Glutamatergic neuron (in vitro differentiated cells): Measurements from ENCODE around the gene MRPL36. TPM values are rescaled to one million over a fixed set of nuclear protein-coding genes. Genes with fewer than 3 reads are reported as not detected.

Source experiments
- DNase-seq: peaks from one replicate; pipeline ENCODE4 v3.0.0; 2022
- H3K27ac Mint-ChIP-seq: one replicate; pipeline ENCODE4 v1.8.0; 2020; ENCODE audit warnings: mild to moderate bottlenecking, mixed read lengths, inconsistent platforms; ENCODE audit not compliant: unreplicated experiment
- H3K27me3 Mint-ChIP-seq: one replicate; pipeline ENCODE4 v1.8.0; 2020; ENCODE audit warnings: mild to moderate bottlenecking, moderate library complexity, mixed read lengths, inconsistent platforms; ENCODE audit not compliant: unreplicated experiment
- H3K36me3 Mint-ChIP-seq: one replicate; pipeline ENCODE4 v1.8.0; 2020; ENCODE audit warnings: mild to moderate bottlenecking, mixed read lengths, inconsistent platforms; ENCODE audit not compliant: unreplicated experiment
- H3K4me1 Mint-ChIP-seq: one replicate; pipeline ENCODE4 v1.8.0; 2020; ENCODE audit warnings: mild to moderate bottlenecking, low read depth, mixed read lengths, inconsistent platforms; ENCODE audit not compliant: unreplicated experiment
- H3K4me3 Mint-ChIP-seq: one replicate; pipeline ENCODE4 v1.8.0; 2020; ENCODE audit warnings: mild to moderate bottlenecking, mixed read lengths, inconsistent platforms; ENCODE audit not compliant: unreplicated experiment
- H3K9me3 Mint-ChIP-seq: one replicate; pipeline ENCODE4 v1.8.0; 2020; ENCODE audit warnings: mild to moderate bottlenecking, moderate library complexity, mixed read lengths, inconsistent platforms; ENCODE audit not compliant: unreplicated experiment
- CTCF ChIP-seq: fragments of 200-600 bp; sonication (generic); IDR thresholded peaks from one replicate; pipeline ENCODE4 v1.5.0; 2021; ENCODE audit not compliant: partially characterized antibody, unreplicated experiment
- total RNA-seq: library from RNA; stranded (reverse); fragmentation: NEBNext Ultra II Directional; extraction: Animal tissue kit (Norgen Biotek cat#: 25700); gene quantifications from one replicate; pipeline ENCODE4 v1.2.1, GENCODE V29; 2021; ENCODE audit not compliant: unreplicated experiment

Gene MRPL36
- total RNA-seq, 1 donor from 2014 or later = 40.0 TPM

GRCh38 chr5:1804001-1804690 is 4.5 kb upstream of the MRPL36 start:
- no peak for TF ChIP-seq CTCF
- no peak overlapping the region for H3K27ac Mint-ChIP-seq
- H3K4me3 Mint-ChIP-seq = no peak overlapping the region
- no peaks in the 10 kb centered on the region for H3K36me3 Mint-ChIP-seq
- DNase-seq = no peak
- H3K4me1 Mint-ChIP-seq = peaks cover 2% of the 10 kb centered on the region
- peaks cover 10% of the 10 kb centered on the region for H3K9me3 Mint-ChIP-seq
- peaks cover 7% of the 10 kb centered on the region for H3K27me3 Mint-ChIP-seq

- no peak for DNase-seq
- H3K27ac Mint-ChIP-seq = peak overlapping the region; percentile 10
- no peak for TF ChIP-seq CTCF
- H3K4me1 Mint-ChIP-seq = peaks cover 6% of the 10 kb centered on the region
- H3K36me3 Mint-ChIP-seq = no peaks in the 10 kb centered on the region
- H3K27me3 Mint-ChIP-seq = peaks cover 7% of the 10 kb centered on the region
- peaks cover 13% of the 10 kb centered on the region for H3K9me3 Mint-ChIP-seq
- peak overlapping the region; percentile 57 for H3K4me3 Mint-ChIP-seq
These were observed 3.6 kb upstream of the MRPL36 start for GRCh38 chr5:1803192-1803591.

GRCh38 chr5:1801967-1802295 is 2.3 kb upstream of the MRPL36 start:
- DNase-seq = no peak
- TF ChIP-seq CTCF = no peak
- Mint-ChIP-seq H3K27me3 (peaks cover 5% of the 10 kb centered on the region), H3K36me3 (no peaks in the 10 kb centered on the region), H3K27ac (peak overlapping the region; percentile 84), H3K4me1 (peaks cover 11% of the 10 kb centered on the region), H3K4me3 (peak overlapping the region; percentile 94), H3K9me3 (peaks cover 13% of the 10 kb centered on the region)

GRCh38 chr5:1801222-1801966 is 1.8 kb upstream of the MRPL36 start, which contains the start of gene NDUFS6:
NDUFS6 (plus strand) TSS chr5:1801407; CDS start chr5:1801418, 11 bp downstream.
- no peak for TF ChIP-seq CTCF
- H3K27me3 Mint-ChIP-seq = peaks cover 5% of the 10 kb centered on the region
- peak; percentile 85 for DNase-seq
- H3K4me1 Mint-ChIP-seq = peaks cover 11% of the 10 kb centered on the region
- no peaks in the 10 kb centered on the region for H3K36me3 Mint-ChIP-seq
- H3K27ac Mint-ChIP-seq = peak within 1 kb of the TSS; percentile 89
- H3K9me3 Mint-ChIP-seq = peaks cover 13% of the 10 kb centered on the region
- peak within 1 kb of the TSS; percentile 94 for H3K4me3 Mint-ChIP-seq

GRCh38 chr5:1800472-1801221 is 1.0 kb upstream of the MRPL36 start:
- DNase-seq = peak; percentile 53
- Mint-ChIP-seq H3K4me1 (peaks cover 11% of the 10 kb centered on the region), H3K9me3 (peaks cover 13% of the 10 kb centered on the region), H3K4me3 (peak overlapping the region; percentile 94), H3K36me3 (no peaks in the 10 kb centered on the region), H3K27ac (peak overlapping the region; percentile 89), H3K27me3 (peaks cover 5% of the 10 kb centered on the region)
- no peak for TF ChIP-seq CTCF
